ENCODE data around the gene CHCHD6.

DNA sequence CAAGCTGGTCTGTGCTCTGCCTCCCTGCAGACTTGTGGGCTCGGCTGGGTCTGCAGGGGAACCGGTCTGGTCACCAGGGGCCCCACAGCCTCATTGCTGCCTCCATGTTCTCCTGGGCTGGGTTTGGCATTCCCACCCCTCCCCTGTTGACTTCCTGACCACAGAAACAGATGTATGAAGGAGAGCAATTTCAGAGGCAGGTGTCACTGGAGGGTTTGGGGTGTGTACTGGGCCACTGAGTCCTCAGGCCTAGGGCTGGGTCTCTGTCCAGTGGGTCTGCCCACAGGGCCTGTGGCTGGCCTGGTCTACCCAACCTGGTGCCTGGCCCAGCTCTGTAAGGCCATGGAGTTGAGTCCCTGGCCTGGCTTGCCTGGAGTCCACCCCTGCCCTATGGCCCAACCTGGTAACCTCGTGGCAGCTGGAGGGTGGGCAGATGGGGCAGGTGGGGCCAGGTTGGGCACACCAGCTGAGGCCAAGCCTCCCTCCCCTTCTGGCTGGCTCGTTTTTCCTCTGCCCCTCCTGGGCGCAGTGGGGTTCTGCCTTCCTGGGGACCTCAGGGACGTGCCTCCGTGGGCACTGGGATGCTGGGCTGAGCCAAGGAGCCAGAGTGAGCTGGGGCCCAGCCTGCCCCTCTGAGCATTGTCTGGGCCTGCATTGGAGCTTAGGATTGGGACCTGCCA is 299.7 kb downstream of the CHCHD6 start:
- TF ChIP-seq, protein P1, sequence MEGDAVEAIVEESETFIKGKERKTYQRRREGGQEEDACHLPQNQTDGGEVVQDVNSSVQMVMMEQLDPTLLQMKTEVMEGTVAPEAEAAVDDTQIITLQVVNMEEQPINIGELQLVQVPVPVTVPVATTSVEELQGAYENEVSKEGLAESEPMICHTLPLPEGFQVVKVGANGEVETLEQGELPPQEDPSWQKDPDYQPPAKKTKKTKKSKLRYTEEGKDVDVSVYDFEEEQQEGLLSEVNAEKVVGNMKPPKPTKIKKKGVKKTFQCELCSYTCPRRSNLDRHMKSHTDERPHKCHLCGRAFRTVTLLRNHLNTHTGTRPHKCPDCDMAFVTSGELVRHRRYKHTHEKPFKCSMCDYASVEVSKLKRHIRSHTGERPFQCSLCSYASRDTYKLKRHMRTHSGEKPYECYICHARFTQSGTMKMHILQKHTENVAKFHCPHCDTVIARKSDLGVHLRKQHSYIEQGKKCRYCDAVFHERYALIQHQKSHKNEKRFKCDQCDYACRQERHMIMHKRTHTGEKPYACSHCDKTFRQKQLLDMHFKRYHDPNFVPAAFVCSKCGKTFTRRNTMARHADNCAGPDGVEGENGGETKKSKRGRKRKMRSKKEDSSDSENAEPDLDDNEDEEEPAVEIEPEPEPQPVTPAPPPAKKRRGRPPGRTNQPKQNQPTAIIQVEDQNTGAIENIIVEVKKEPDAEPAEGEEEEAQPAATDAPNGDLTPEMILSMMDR (conservative IDR thresholded peaks at IDR 0.05; ENCODE audit: low read depth, low read length), result no peak
- TF ChIP-seq EZH2phosphoT487 (IDR thresholded peaks at IDR 0.05; ENCODE audit: borderline replicate concordance, low read length), result no peak

Data from PC-3 (cell line).